LNCaP clone FGC (cell line): ENCODE results near the gene SLC4A2.

Source experiments
- DNase-seq: peaks from one replicate; pipeline ENCODE4 v3.0.0-alpha.2; 2011; ENCODE audit warnings: low read depth
- H3K4me3 ChIP-seq: 2 replicates; pipeline ENCODE4 v1.5.1; 2011; ENCODE audit warnings: mild to moderate bottlenecking, low read depth, low read length, control low read depth
- TF ChIP-seq, protein P1 (sequence below): IDR thresholded peaks from 2 replicates; pipeline ENCODE4 v1.5.1; 2012; ENCODE audit warnings: mild to moderate bottlenecking; ENCODE audit not compliant: control insufficient read depth, insufficient read depth; ENCODE audit errors: extremely low read depth

Gene SLC4A2

DNA sequence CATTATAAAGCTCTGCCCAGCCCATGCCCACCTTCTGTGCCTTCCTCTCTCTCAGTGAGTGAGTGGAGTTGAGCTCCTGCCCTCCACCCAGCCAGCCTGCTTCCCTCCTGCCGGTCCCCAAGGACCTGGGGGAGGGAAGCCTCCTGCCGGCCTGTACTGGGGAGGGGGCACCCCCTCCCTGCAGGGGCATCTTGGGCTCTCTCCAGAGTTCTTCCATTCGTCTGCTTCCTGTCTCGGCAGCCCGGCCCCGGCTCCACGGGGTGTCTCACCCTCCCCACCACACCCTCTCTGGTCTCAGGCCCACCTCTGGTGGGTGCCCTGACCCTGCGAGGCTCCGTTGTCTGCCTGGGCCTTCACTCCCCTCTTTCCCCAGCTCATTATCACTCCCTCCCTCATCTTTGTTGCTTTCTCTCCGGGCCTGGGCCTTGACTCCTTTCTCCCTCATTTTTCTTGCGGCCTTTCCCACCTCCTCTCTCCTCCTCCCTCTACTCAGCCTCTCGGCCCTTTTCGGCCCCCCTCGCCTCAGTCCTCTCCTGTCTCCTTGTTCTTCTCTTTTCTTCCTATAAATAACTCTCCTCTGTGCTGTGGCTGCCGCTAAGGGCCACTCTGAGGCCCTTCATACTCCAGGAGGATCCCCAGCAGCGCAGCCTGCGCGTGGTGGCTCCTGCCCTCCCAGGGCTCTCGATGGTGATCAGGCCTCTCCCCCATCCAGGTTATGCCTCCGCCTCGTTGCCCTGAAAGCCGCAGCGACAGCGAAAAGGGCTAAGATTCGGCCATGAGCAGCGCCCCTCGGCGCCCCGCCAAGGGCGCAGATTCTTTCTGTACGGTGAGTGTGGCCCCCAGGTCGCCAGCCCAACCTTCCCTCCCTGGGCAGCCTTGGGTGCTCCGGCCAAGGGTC, 2.1 kb downstream of the SLC4A2 start:
- DNase-seq, result no peak
- TF ChIP-seq, protein P1, sequence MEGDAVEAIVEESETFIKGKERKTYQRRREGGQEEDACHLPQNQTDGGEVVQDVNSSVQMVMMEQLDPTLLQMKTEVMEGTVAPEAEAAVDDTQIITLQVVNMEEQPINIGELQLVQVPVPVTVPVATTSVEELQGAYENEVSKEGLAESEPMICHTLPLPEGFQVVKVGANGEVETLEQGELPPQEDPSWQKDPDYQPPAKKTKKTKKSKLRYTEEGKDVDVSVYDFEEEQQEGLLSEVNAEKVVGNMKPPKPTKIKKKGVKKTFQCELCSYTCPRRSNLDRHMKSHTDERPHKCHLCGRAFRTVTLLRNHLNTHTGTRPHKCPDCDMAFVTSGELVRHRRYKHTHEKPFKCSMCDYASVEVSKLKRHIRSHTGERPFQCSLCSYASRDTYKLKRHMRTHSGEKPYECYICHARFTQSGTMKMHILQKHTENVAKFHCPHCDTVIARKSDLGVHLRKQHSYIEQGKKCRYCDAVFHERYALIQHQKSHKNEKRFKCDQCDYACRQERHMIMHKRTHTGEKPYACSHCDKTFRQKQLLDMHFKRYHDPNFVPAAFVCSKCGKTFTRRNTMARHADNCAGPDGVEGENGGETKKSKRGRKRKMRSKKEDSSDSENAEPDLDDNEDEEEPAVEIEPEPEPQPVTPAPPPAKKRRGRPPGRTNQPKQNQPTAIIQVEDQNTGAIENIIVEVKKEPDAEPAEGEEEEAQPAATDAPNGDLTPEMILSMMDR, result no peak
- no peak overlapping the region for H3K4me3 ChIP-seq

DNA sequence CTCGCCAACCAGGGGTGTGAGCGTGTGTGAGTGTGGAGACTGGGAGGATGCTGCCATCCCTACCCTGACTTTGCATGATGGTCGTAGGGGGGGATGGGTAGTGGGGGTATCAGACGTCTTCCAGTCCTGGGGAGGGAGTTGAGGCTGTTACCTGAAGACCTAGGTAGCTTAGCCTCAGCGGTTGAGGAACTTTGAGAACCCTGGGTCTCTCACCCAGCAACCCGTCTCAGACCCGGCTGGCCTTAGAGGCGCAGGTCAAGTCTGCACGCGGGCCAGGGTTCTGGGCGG, 2.7 kb downstream of the SLC4A2 start:
- TF ChIP-seq, protein P1, result no peak
- no peak for DNase-seq
- H3K4me3 ChIP-seq, result no peak overlapping the region

DNA sequence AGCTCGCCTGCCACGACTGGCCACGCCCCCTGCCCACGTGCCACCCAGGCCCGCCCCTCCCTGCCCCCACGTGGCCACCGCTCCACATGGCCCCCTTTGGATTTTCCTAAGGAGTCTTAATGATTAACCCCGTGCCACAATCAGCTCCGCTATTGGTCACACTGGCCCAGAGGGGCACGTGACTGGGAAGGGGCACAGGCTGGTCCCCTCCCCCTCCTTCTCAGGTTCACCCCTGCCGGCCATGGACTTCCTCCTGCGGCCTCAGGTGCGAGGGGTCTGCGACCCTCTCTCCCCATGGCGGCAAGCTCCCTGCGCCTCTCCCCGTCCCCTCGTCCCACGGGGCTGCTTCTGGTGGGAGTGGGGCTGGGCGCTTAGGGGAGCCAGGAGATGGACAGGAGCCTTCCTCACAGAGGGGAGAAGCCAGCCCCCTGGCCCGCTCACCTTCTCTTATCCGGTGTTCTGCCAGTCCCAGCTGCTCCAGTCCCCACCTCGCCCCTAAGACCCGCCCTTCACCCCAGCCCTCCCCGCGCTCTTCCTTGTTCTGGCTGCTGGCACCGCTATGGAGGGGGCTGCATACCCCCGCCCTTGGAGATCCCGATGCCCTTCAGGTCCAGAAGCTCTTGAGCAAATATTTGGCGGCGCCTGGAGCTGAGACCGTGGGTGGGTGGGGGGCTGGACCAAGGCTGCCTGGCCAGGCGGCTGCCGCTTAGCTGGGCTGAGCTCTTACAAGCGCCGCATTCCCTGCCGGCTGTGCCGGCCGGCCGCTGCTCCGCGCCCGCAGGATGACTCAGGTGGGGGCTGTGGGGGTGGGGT, 3.2 kb downstream of the SLC4A2 start:
- H3K4me3 ChIP-seq, result no peak overlapping the region
- no peak for DNase-seq
- TF ChIP-seq, protein P1, result no peak

DNA sequence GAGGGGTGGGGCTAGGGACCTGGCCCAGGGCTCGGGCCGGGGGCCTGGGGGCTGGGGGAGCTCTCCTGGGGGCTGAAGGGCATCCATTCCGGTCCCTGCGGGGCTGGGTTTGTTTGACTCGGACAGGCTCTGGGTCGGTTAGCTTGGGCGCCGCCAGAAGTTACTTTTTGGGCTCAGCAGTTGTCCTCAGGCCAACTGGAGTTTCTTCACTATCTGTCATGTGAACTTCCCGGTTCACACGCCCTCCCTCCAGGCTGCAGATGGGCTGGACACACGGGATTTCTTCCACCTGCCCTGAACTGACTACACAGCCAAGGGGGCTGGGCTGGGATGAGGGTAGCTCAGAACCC, 3.8 kb downstream of the SLC4A2 start:
- no peak overlapping the region for H3K4me3 ChIP-seq
- TF ChIP-seq, protein P1, result no peak
- no peak for DNase-seq

DNA sequence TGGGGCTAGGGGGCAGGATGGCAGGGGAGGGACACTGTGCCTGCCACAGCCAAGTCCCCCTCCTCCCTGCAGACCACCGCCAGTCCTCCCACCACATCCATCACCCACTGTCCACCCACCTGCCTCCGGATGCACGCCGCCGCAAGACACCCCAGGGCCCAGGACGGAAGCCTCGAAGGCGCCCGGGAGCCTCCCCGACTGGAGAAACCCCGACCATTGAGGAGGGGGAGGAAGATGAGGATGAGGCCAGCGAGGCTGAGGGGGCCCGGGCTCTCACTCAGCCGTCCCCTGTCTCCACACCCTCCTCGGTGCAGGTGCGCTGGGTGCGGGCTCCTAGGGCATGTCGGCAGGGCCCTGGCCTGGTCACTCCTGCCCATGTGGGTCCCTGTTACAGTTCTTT, 5.1 kb downstream of the SLC4A2 start:
- DNase-seq, result no peak
- H3K4me3 ChIP-seq, result no peak overlapping the region
- TF ChIP-seq, protein P1, result no peak

DNA sequence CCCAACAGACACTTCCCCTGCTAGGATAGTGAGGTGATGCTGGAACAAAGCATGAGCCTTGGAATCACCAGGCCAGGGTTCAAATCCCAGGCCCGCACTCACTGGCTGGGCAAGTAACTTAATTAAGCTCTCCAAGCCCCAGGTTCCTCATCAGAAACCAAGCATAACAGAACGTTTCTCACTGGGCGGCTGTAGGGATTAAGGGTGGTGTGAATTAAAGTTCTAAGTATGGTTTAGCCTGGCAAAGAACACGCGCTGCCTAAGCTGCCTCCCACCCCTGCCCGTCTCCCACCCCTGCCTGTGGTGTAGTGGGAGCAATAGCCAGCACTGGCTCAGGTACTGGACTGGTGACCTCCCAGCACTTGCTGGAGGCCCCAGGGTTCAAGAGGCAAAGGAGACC, 5.6 kb downstream of the SLC4A2 start:
- TF ChIP-seq, protein P1, result no peak
- no peak overlapping the region for H3K4me3 ChIP-seq
- DNase-seq, result no peak
